ENCODE measurements around the gene SORCS2.
A peak's percentile ranks its signal among the peaks of the same experiment; 100 is the strongest.

Gene SORCS2

DNA sequence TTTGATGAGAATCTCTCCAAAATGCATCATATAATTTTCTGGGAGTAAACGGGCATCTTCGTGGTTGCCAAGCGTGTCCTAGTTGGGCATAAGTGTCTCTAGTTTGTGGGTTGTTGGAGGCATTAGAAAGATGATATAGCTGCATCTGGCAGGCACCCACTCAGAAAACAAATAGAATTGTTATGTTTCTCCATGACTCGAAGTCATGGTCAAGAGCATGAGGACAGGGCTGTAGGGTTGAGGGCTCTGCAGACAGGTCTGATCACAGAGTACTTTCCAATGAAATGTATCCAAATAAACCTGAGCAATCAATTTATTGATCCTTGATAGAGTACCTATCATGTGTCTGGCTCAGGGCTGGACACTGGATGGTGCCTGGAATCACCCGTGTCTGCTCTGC is 82.7 kb downstream of the SORCS2 start:
- TF ChIP-seq, protein P1, sequence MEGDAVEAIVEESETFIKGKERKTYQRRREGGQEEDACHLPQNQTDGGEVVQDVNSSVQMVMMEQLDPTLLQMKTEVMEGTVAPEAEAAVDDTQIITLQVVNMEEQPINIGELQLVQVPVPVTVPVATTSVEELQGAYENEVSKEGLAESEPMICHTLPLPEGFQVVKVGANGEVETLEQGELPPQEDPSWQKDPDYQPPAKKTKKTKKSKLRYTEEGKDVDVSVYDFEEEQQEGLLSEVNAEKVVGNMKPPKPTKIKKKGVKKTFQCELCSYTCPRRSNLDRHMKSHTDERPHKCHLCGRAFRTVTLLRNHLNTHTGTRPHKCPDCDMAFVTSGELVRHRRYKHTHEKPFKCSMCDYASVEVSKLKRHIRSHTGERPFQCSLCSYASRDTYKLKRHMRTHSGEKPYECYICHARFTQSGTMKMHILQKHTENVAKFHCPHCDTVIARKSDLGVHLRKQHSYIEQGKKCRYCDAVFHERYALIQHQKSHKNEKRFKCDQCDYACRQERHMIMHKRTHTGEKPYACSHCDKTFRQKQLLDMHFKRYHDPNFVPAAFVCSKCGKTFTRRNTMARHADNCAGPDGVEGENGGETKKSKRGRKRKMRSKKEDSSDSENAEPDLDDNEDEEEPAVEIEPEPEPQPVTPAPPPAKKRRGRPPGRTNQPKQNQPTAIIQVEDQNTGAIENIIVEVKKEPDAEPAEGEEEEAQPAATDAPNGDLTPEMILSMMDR (conservative IDR thresholded peaks at IDR 0.05; ENCODE audit: low read length) = no peak
- no peak for DNase-seq (ENCODE audit: low read depth)
- H3K4me3 ChIP-seq (ENCODE audit: low read length) = no peak overlapping the region

DNA sequence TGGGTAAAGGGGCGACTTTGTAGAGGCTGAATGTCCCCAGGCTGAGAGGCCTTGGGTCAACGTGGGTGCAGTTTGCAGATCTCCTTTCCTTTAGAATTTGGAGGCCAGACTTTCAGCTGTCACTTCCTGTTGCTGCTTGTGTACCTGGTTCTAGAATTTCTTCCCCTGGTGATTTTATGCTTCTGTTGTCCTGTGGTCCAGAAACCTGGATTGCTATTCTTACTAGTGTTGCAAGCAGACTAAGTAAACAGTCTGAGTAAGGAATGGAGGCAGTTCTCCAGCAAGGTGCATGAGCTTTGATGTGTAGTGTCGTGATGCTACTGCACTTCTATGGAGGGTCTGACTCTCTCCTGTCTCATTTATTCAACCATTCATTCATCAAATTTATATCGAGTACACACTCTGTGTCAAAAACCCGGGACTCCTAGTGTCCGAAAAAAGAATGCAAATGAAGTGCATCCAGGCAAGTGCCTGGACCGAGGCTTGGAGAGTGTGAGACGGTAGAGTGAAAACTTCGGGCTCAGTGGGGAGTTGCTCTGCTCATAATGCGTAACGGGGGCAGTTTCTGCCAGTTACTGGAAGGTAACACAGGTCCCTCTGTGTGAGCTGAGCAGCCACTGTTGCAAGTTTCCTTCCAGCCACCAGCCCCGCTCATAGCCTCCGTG is 83.3 kb downstream of the SORCS2 start:
- DNase-seq (ENCODE audit: low read depth) = no peak
- TF ChIP-seq, protein P1 (conservative IDR thresholded peaks at IDR 0.05; ENCODE audit: low read length) = no peak; the same call in 1 of the 2 replicates
- H3K4me3 ChIP-seq (ENCODE audit: low read length) = no peak overlapping the region

DNA sequence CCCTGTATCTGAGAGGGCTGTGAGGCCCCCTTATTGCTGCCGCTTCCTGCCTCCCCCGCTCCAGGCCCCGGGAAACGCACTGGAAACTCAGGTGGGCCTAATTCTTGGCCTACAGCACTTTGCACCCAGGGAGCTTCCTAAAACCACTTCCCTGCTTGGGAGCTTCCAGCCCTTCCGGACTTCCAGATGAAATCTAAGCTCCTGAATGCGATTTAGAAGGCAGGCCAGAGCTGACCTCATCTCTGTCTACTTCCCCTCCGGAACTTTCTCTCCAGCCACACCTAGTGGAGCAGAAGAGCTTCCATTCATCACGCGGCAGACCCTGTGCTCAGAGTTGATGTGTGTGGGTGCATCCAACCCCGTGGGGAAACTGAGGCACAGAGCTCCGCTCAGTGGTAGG is 84.2 kb downstream of the SORCS2 start:
- DNase-seq (ENCODE audit: low read depth) = peak; percentile 29
- H3K4me3 ChIP-seq (ENCODE audit: low read length) = no peak overlapping the region
- TF ChIP-seq, protein P1 (conservative IDR thresholded peaks at IDR 0.05; ENCODE audit: low read length) = no peak

DNA sequence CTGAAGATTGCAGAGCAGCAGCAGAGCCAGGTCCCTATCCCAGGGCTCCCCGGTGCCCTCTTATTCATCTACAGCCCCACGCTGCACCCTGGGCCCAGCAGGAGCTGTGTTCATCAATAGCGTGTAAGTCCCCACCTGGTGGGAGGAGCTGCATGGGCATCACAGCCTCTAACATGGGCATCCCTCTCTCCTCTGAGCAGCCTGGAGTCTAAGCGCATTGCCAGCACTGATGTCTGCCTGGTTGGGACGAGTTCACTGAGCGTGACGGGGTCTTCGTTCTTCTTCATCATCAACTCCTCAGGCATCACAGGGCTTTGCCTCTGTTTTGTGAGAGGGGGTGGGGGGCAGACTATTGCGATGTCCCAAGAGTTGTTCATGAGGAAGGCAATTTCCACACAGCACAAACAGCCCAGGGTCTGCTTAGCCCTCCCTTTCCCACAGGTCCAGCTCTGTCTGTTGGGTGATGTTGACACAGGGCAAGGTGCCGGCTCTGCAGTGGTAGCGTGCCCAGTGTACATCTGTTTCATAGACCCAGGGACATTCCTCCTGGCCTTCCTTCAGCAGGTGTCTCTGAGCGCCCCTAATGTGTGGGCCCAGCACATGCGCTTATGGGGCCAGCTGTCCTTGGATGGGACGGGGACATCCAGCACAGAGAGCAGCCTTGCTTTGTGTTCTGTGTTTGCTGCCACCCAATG is 85.9 kb downstream of the SORCS2 start:
- DNase-seq (ENCODE audit: low read depth) = no peak
- H3K4me3 ChIP-seq (ENCODE audit: low read length) = no peak overlapping the region
- TF ChIP-seq, protein P1 (conservative IDR thresholded peaks at IDR 0.05; ENCODE audit: low read length) = no peak

DNA sequence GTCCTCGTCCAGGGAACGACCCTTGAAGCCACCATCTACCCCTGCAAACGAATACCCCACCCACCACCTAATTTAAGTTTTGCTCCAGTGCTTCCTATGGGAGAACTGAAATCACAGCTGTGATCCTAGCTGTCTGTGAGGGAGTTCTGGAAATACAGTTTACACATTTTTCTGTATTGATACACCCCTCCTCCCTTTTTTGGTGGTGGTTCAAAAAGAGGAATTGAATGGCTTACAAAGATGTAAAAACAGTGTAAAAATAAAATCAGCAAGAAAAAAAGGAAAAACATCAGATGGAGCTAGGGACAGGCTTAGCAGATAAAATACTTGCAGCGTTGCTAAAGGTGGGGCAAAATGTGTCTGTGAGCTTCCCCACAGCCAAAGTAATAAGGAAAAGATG is 86.6 kb downstream of the SORCS2 start:
- no peak overlapping the region for H3K4me3 ChIP-seq (ENCODE audit: low read length)
- TF ChIP-seq, protein P1 (conservative IDR thresholded peaks at IDR 0.05; ENCODE audit: low read length) = no peak
- no peak for DNase-seq (ENCODE audit: low read depth)

DNA sequence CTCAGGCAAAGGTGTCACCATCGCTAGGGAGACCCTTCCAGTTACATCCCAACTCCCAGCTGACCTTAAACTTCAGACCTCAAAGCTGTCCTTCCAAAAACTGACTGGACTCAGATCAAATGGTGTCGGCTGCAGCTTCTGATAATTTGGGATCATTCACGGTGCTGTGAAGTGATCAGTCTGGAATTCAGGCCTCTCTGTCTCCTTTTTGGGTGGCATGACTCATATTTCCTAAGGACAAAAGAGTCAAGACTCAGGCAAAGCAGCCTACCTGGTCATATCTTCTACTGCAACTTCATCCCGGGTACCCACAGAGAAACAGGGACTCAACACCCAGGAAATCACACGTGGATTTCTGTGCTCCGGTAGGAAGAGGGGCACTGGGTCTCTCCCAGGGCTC is 87.6 kb downstream of the SORCS2 start:
- H3K4me3 ChIP-seq (ENCODE audit: low read length) = no peak overlapping the region
- TF ChIP-seq, protein P1 (conservative IDR thresholded peaks at IDR 0.05; ENCODE audit: low read length) = no peak
- peak; percentile 33 for DNase-seq (ENCODE audit: low read depth)

Data from AG10803 (cell line).